GM12878 (cell line): Measurements from ENCODE around the gene HEMK1. TPM values are rescaled to one million over a fixed set of nuclear protein-coding genes. Genes with fewer than 3 reads are reported as not detected.

Experiments used
- ATAC-seq: fragments of 200-7000 bp; cut with Tn5 transposase; 3 replicates; pipeline ENCODE4 v1.9.1; 2020; ENCODE audit warnings: mild to moderate bottlenecking, moderate library complexity
- BruUV-seq: library from RNA; stranded (reverse); fragments of 400-500 nt; replicated peaks from 2 replicates; lab custom pipeline; 2021; lab: Mats Ljungman, UMichigan
- CTCF ChIA-PET: fragments of 300-600 bp; sonication (Branson Sonifier 250); formaldehyde crosslinking; extraction: SDS; loops from one replicate; lab custom pipeline; 2021; ENCODE audit warnings: inconsistent platforms; lab: Yijun Ruan, JAX
- POLR2A ChIA-PET: fragments of 350-600 bp; formaldehyde crosslinking; extraction: SDS; loops from one replicate; lab custom pipeline; 2021; ENCODE audit warnings: inconsistent platforms; lab: Charles Lee
- RAD21 ChIA-PET: fragments of 300-600 bp; sonication (Branson Sonifier 250); formaldehyde crosslinking; loops from one replicate; lab custom pipeline; 2023; ENCODE audit warnings: antibody characterized with exemption; ENCODE audit not compliant: unreplicated experiment; lab: Charles Lee
- SMC1A ChIA-PET: fragments of 300-600 bp; sonication (Branson Sonifier 250); formaldehyde crosslinking; loops from one replicate; lab custom pipeline; 2023; ENCODE audit not compliant: unreplicated experiment, uncharacterized antibody; lab: Charles Lee
- DNase-seq: peaks from one replicate; pipeline ENCODE4 v3.0.0-alpha.2; 2011; ENCODE audit warnings: low read depth, low spot score
- FAIRE-seq: peaks from 3 replicates; lab custom pipeline; 2011; peaks lifted over from hg19 to GRCh38; lab: Jason Lieb, UNC
- H2AFZ ChIP-seq: 2 replicates; pipeline ENCODE4 v1.6.0; 2011; ENCODE audit warnings: low read depth, low read length, control low read depth; ENCODE audit not compliant: control insufficient read depth
- H3K27ac ChIP-seq: 2 replicates; pipeline ENCODE4 v1.5.1; 2011; ENCODE audit warnings: control low read depth; ENCODE audit not compliant: control insufficient read depth, insufficient read depth
- H3K27me3 ChIP-seq, 2 experiments: replicated peaks in 1 of 2; 2 replicates each; pipeline versions ENCODE4 v1.6.0 to v1.6.1; 2011; ENCODE audit warnings: low read length in 1 of 2; ENCODE audit not compliant: control insufficient read depth in 2 of 2, insufficient read depth in 2 of 2
- H3K36me3 ChIP-seq, 2 experiments: 2 replicates each; pipeline ENCODE4 v1.5.1; 2011; ENCODE audit warnings: low read length in 1 of 2; ENCODE audit not compliant: control insufficient read depth in 2 of 2, insufficient read depth in 2 of 2
- H3K4me1 ChIP-seq: 2 replicates; pipeline ENCODE4 v1.6.1; 2011; ENCODE audit warnings: mild to moderate bottlenecking, low read length, moderate library complexity, mixed read lengths; ENCODE audit not compliant: control insufficient read depth, insufficient read depth
- H3K4me2 ChIP-seq: 2 replicates; pipeline ENCODE4 v1.6.0; 2011; ENCODE audit warnings: control low read depth; ENCODE audit not compliant: control insufficient read depth, insufficient read depth
- H3K4me3 ChIP-seq: fragments of 200-600 bp; sonication (generic); 2 replicates; pipeline ENCODE4 v1.5.1; 2016
- H3K79me2 ChIP-seq: 2 replicates; pipeline ENCODE4 v1.6.0; 2011; ENCODE audit warnings: low read length; ENCODE audit not compliant: control insufficient read depth, insufficient read depth
- H3K9ac ChIP-seq: 2 replicates; pipeline ENCODE4 v1.8.0; 2011; ENCODE audit warnings: low read length, control low read depth, mixed read lengths; ENCODE audit not compliant: control insufficient read depth, insufficient read depth
- H3K9me3 ChIP-seq: replicated peaks from 3 replicates; pipeline ENCODE4 v1.5.1; 2011; ENCODE audit warnings: mild to moderate bottlenecking, low read length; ENCODE audit not compliant: control insufficient read depth, insufficient read depth
- H4K20me1 ChIP-seq: 2 replicates; pipeline ENCODE4 v1.6.0; 2011; ENCODE audit not compliant: control insufficient read depth, insufficient read depth
- EZH2 ChIP-seq: IDR thresholded peaks from 2 replicates; pipeline ENCODE4 v1.6.1; 2012; ENCODE audit warnings: low read depth, mild to moderate bottlenecking, control low read depth, inconsistent platforms, low read length, borderline replicate concordance; ENCODE audit not compliant: control insufficient read depth
- GATAD2B ChIP-seq: fragments of 450-650 bp; conservative IDR thresholded peaks from 2 replicates; pipeline ENCODE4 v1.6.1; 2017; ENCODE audit warnings: low read depth, mild to moderate bottlenecking, moderate library complexity
- SIN3A ChIP-seq: IDR thresholded peaks from 2 replicates; pipeline ENCODE4 v1.6.1; 2012; ENCODE audit warnings: low read depth, low read length, improper control_type of control experiment
- SIX5 ChIP-seq: IDR thresholded peaks from 2 replicates; pipeline ENCODE4 v1.6.1; 2011; ENCODE audit warnings: mild to moderate bottlenecking, low read depth, low read length, moderate library complexity; ENCODE audit not compliant: severe bottlenecking
- TARDBP ChIP-seq: IDR thresholded peaks from 2 replicates; pipeline ENCODE4 v1.6.1; 2016; ENCODE audit warnings: borderline replicate concordance
- ZNF274 ChIP-seq: IDR thresholded peaks from one replicate; pipeline ENCODE4 v1.8.0; 2011; ENCODE audit not compliant: insufficient read length, insufficient read depth
- WGBS: methylation state at CpG from one replicate; pipeline ENCODE4 v1.1.6; 2016; ENCODE audit warnings: low lambda C conversion rate; ENCODE audit not compliant: insufficient replicate concordance, insufficient coverage; ENCODE audit errors: missing lambda C conversion rate; 5-methylcytosine and 5-hydroxymethylcytosine counted together
- in situ Hi-C: fragments of 300-500 bp; cut with MboI; formaldehyde crosslinking; loops from 9 replicates; pipeline ENCODE4 v1.14.3; 2018; ENCODE audit warnings: mixed read lengths
- intact Hi-C: fragments of 100-400 bp; cut with micrococcal nuclease; formaldehyde crosslinking; loops from one replicate; pipeline ENCODE4 v1.14.2; 2022; ENCODE audit not compliant: unreplicated experiment
- polyA plus RNA-seq, 11 experiments: library from polyadenylated mRNA; depleted of rRNA in 4 of 11; unstranded in 6 of 11; stranded (reverse) in 5 of 11; fragments of >200 nt; fragmentation: Nextera tagmentation in 4 of 11; fragmentation: Illumina TruSeq in 1 of 11; extraction: Ambion mirVana in 4 of 11; extraction: Trizol in 1 of 11; gene quantifications; 1 replicate in 1 of 11; 2 replicates in 10 of 11; pipeline versions ENCODE4 v1.2.1 to v1.2.3, GENCODE V29; 2011 to 2016; ENCODE audit warnings: inconsistent platforms in 2 of 11, missing spikeins in 2 of 11, low read depth in 1 of 11
- total RNA-seq, 4 experiments: library from RNA; depleted of rRNA in 3 of 4; stranded (reverse); fragments of >200 nt in 3 of 4; fragmentation: Illumina TruSeq in 1 of 4; extraction: Trizol in 1 of 4; gene quantifications; 2 replicates each; pipeline versions ENCODE4 v1.2.1 to v1.2.3, GENCODE V29; 2013 to 2021
- TF ChIP-seq, protein P1 (sequence below): fragments of 450-650 bp; conservative IDR thresholded peaks from 2 replicates; pipeline ENCODE4 v1.6.1; 2017; ENCODE audit warnings: mild to moderate bottlenecking, moderate library complexity
- TF ChIP-seq, protein P2 (sequence below): fragments of 450-650 bp; IDR thresholded peaks from 2 replicates; pipeline ENCODE4 v1.6.1; 2014; ENCODE audit warnings: mild to moderate bottlenecking
- TF ChIP-seq, protein P3 (sequence below): IDR thresholded peaks from 2 replicates; pipeline ENCODE4 v1.6.1; 2012; ENCODE audit warnings: improper control_type of control experiment, low read depth, low read length; ENCODE audit not compliant: insufficient replicate concordance
- TF ChIP-seq, protein P4 (sequence below): fragments of 150-350 bp; IDR thresholded peaks from 2 replicates; pipeline ENCODE4 v1.6.1; 2014; ENCODE audit warnings: mild to moderate bottlenecking, low read depth, low read length

The HEMK1 gene
- total and polyA plus RNA-seq, 10 of the 15 experiments (the other 5 are each of a cell fraction or from before 2014, with no cell fraction given) = 2.8 to 19.0 (median 12.0) TPM

DNA sequence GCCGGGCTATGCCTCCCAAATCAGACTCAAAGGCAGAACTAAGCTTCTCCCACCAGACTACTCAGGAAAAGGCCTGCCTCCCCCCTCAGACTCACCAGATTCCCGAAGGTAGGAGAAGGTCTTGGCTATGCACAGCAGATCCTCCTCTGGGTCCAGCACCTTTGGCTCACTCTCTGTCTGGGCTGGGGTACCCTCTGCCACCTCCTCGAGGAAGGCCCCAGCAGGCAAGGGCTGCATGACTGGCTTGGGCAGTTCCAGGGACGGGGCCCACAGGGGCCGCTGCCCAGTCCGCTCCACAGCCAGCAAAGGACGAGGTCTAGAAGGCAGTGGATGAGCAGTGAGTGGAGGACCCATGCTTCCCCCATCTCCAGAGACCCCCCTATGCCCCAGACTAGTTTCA is 39.0 kb downstream of the HEMK1 start (continued):
- TF ChIP-seq SIX5 = no peak
- TF ChIP-seq, all 136 proteins: peak for 0

DNA sequence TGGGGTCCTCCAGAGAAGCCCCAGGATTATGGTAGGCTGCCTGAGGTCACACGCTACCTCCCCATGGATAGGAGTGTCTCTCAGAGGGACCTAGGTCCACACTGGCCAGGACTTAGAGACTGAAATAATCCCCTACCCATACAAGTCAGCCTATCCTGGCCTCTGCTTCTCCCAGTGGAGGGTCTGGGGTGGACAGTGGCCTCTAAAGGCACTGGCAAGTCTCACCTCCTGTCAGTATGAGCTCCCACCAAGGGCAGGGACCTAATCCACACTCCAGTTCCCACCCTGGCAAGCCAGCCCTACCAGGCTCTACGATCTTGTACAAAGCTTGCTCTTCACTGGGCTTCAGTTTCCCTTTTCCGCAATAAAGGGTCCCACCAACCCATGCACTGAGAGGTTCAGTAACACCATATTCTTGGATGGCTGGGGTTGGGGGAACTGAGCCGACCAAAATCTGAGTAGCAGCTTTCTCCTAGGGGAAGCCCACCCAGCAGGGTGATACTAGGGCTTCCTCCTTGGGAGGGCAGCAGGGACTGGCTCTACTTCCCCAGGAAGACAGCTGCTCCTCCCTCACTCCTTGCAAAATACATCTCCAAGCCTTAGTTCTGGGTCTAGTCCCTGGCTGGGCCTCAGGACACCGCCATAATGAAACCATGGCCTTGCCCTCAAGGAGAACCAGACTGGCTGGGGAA is 39.9 kb downstream of the HEMK1 start:
- ChIA-PET RAD21 (interaction anchor here (1.1 to 12.9 kb wide), 4 partner anchors 7 to 42 kb away, joined by 3 to 244 read pairs (median 75); partner anchors contain the start of genes C3orf18 and HEMK1), CTCF (interaction anchor here (0.9 to 13.9 kb wide), 6 partner anchors 8 to 317 kb away, joined by 3 to 410 read pairs (median 10); partner anchors contain the start of genes HEMK1 and IFRD2), POLR2A (interaction anchor here (0.9 to 5.0 kb wide), 2 partner anchors 20 to 42 kb away, joined by 3 to 54 read pairs; partner anchors contain the start of gene C3orf18), SMC1A (interaction anchor here (0.6 to 11.4 kb wide), 7 partner anchors 8 to 255 kb away, joined by 3 to 186 read pairs (median 5); partner anchors contain the start of gene HEMK1)
- ATAC-seq (no peak), DNase-seq (no peak), FAIRE-seq (no peak)
- Histone ChIP-seq H3K79me2 (no peaks in the 10 kb centered on the region), H3K27ac (no peak overlapping the region), H3K4me1 (peaks cover 21% of the 10 kb centered on the region), H3K4me3 (no peak overlapping the region), H3K36me3 (no peaks in the 10 kb centered on the region), H2AFZ (no peak overlapping the region), H3K27me3 (no peaks in the 10 kb centered on the region), H3K9me3 (no peaks in the 10 kb centered on the region), H3K4me2 (no peak overlapping the region), H4K20me1 (no peaks in the 10 kb centered on the region), H3K9ac (no peak overlapping the region)
- 44% methylated on average over 5 of the region's 5 CpGs for WGBS
- BruUV-seq = no TSS peak
- intact Hi-C loops = no loop called here
- in situ Hi-C loops = loop anchor here (25.0 kb wide), 1 partner anchor 1078 kb away; no protein-coding TSS in a partner anchor
- TF ChIP-seq TARDBP (no peak), GATAD2B (no peak), EZH2 (no peak), SIN3A (no peak), ZNF274 (no peak)
- TF ChIP-seq, protein P1, sequence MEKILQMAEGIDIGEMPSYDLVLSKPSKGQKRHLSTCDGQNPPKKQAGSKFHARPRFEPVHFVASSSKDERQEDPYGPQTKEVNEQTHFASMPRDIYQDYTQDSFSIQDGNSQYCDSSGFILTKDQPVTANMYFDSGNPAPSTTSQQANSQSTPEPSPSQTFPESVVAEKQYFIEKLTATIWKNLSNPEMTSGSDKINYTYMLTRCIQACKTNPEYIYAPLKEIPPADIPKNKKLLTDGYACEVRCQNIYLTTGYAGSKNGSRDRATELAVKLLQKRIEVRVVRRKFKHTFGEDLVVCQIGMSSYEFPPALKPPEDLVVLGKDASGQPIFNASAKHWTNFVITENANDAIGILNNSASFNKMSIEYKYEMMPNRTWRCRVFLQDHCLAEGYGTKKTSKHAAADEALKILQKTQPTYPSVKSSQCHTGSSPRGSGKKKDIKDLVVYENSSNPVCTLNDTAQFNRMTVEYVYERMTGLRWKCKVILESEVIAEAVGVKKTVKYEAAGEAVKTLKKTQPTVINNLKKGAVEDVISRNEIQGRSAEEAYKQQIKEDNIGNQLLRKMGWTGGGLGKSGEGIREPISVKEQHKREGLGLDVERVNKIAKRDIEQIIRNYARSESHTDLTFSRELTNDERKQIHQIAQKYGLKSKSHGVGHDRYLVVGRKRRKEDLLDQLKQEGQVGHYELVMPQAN = no peak
- TF ChIP-seq, protein P2, sequence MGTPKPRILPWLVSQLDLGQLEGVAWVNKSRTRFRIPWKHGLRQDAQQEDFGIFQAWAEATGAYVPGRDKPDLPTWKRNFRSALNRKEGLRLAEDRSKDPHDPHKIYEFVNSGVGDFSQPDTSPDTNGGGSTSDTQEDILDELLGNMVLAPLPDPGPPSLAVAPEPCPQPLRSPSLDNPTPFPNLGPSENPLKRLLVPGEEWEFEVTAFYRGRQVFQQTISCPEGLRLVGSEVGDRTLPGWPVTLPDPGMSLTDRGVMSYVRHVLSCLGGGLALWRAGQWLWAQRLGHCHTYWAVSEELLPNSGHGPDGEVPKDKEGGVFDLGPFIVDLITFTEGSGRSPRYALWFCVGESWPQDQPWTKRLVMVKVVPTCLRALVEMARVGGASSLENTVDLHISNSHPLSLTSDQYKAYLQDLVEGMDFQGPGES = no peak
- TF ChIP-seq, protein P3, sequence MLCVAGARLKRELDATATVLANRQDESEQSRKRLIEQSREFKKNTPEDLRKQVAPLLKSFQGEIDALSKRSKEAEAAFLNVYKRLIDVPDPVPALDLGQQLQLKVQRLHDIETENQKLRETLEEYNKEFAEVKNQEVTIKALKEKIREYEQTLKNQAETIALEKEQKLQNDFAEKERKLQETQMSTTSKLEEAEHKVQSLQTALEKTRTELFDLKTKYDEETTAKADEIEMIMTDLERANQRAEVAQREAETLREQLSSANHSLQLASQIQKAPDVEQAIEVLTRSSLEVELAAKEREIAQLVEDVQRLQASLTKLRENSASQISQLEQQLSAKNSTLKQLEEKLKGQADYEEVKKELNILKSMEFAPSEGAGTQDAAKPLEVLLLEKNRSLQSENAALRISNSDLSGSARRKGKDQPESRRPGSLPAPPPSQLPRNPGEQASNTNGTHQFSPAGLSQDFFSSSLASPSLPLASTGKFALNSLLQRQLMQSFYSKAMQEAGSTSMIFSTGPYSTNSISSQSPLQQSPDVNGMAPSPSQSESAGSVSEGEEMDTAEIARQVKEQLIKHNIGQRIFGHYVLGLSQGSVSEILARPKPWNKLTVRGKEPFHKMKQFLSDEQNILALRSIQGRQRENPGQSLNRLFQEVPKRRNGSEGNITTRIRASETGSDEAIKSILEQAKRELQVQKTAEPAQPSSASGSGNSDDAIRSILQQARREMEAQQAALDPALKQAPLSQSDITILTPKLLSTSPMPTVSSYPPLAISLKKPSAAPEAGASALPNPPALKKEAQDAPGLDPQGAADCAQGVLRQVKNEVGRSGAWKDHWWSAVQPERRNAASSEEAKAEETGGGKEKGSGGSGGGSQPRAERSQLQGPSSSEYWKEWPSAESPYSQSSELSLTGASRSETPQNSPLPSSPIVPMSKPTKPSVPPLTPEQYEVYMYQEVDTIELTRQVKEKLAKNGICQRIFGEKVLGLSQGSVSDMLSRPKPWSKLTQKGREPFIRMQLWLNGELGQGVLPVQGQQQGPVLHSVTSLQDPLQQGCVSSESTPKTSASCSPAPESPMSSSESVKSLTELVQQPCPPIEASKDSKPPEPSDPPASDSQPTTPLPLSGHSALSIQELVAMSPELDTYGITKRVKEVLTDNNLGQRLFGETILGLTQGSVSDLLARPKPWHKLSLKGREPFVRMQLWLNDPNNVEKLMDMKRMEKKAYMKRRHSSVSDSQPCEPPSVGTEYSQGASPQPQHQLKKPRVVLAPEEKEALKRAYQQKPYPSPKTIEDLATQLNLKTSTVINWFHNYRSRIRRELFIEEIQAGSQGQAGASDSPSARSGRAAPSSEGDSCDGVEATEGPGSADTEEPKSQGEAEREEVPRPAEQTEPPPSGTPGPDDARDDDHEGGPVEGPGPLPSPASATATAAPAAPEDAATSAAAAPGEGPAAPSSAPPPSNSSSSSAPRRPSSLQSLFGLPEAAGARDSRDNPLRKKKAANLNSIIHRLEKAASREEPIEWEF = no peak
- TF ChIP-seq, protein P4, sequence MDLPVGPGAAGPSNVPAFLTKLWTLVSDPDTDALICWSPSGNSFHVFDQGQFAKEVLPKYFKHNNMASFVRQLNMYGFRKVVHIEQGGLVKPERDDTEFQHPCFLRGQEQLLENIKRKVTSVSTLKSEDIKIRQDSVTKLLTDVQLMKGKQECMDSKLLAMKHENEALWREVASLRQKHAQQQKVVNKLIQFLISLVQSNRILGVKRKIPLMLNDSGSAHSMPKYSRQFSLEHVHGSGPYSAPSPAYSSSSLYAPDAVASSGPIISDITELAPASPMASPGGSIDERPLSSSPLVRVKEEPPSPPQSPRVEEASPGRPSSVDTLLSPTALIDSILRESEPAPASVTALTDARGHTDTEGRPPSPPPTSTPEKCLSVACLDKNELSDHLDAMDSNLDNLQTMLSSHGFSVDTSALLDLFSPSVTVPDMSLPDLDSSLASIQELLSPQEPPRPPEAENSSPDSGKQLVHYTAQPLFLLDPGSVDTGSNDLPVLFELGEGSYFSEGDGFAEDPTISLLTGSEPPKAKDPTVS = no peak
